Measurements from ENCODE around the gene CRIM1.

CRIM1 gene

GRCh38 chr2:36480028-36480427 lies 124.5 kb downstream of the CRIM1 start:
- TF ChIP-seq CTCF (IDR thresholded peaks at IDR 0.05; ENCODE audit: borderline replicate concordance, extremely low read depth, low read length, poor library complexity, severe bottlenecking) (no peak), EZH2 (IDR thresholded peaks at IDR 0.05; ENCODE audit: borderline replicate concordance, low read depth, low read length, severe bottlenecking) (no peak)
- H3K4me3 ChIP-seq (ENCODE audit: low read depth in 1 of 2, low read length in 2 of 2): no peak overlapping the region
- no peak overlapping the region for H3K4me2 ChIP-seq (ENCODE audit: insufficient read depth, low read length)
- H3K9ac ChIP-seq (ENCODE audit: low read depth, low read length): no peak overlapping the region
- no peak overlapping the region for H2AFZ ChIP-seq (ENCODE audit: low read depth, low read length)
- no peaks in the 10 kb centered on the region for H3K9me3 ChIP-seq (ENCODE audit: insufficient read depth, low read length, severe bottlenecking)
- H4K20me1 ChIP-seq (ENCODE audit: insufficient read depth, low read length): no peaks in the 10 kb centered on the region
- no peaks in the 10 kb centered on the region for H3K27me3 ChIP-seq (ENCODE audit: insufficient read depth, low read length, poor library complexity)
- no peak for ATAC-seq (ENCODE audit: insufficient read depth, low read depth)
- no peak for DNase-seq
- H3K4me1 ChIP-seq (ENCODE audit: insufficient read depth, low read length): no peaks in the 10 kb centered on the region
- H3K27ac ChIP-seq (ENCODE audit: low read length): no peak overlapping the region
- H3K79me2 ChIP-seq (ENCODE audit: insufficient read depth, low read length): no peaks in the 10 kb centered on the region
- H3K36me3 ChIP-seq (ENCODE audit: insufficient read depth, low read length): no peaks in the 10 kb centered on the region

DNA sequence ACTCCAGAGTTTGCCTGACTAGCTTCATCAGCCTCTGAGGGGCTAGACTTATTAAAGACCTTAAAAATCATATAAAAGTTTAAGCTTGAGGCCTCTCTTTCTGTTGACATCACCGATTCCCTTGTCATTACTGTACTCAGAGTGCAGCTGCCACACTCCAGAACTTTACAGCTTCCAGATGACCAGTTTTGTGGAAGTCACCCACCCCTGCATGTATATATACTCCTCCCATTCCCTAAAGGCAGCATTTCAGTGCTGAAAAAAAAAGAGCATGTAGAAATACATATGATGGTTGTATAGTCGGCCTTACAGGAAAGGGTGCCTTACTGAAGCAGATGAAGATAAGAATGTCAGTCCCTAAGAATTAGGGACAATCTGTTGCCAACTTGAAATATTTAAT lies 125.1 kb downstream of the CRIM1 start:
- H3K4me3 ChIP-seq (ENCODE audit: low read depth in 1 of 2, low read length in 2 of 2): no peak overlapping the region
- no peak for TF ChIP-seq CTCF (IDR thresholded peaks at IDR 0.05; ENCODE audit: borderline replicate concordance, extremely low read depth, low read length, poor library complexity, severe bottlenecking)
- no peak overlapping the region for H3K4me2 ChIP-seq (ENCODE audit: insufficient read depth, low read length)
- no peaks in the 10 kb centered on the region for H4K20me1 ChIP-seq (ENCODE audit: insufficient read depth, low read length)
- no peaks in the 10 kb centered on the region for H3K27me3 ChIP-seq (ENCODE audit: insufficient read depth, low read length, poor library complexity)
- H3K36me3 ChIP-seq (ENCODE audit: insufficient read depth, low read length): no peaks in the 10 kb centered on the region
- no peaks in the 10 kb centered on the region for H3K4me1 ChIP-seq (ENCODE audit: insufficient read depth, low read length)
- no peak overlapping the region for H2AFZ ChIP-seq (ENCODE audit: low read depth, low read length)
- H3K9ac ChIP-seq (ENCODE audit: low read depth, low read length): no peak overlapping the region
- DNase-seq: no peak
- no peaks in the 10 kb centered on the region for H3K79me2 ChIP-seq (ENCODE audit: insufficient read depth, low read length)
- H3K27ac ChIP-seq (ENCODE audit: low read length): no peak overlapping the region
- no peak for ATAC-seq (ENCODE audit: insufficient read depth, low read depth)
- no peaks in the 10 kb centered on the region for H3K9me3 ChIP-seq (ENCODE audit: insufficient read depth, low read length, severe bottlenecking)

GRCh38 chr2:36481709-36482108 lies 126.1 kb downstream of the CRIM1 start:
- TF ChIP-seq CTCF (IDR thresholded peaks at IDR 0.05; ENCODE audit: borderline replicate concordance, extremely low read depth, low read length, poor library complexity, severe bottlenecking) (no peak), EZH2 (IDR thresholded peaks at IDR 0.05; ENCODE audit: borderline replicate concordance, low read depth, low read length, severe bottlenecking) (no peak)
- H3K4me1 ChIP-seq (ENCODE audit: insufficient read depth, low read length): no peaks in the 10 kb centered on the region
- no peak overlapping the region for H3K4me3 ChIP-seq (ENCODE audit: low read depth in 1 of 2, low read length in 2 of 2)
- DNase-seq: no peak
- no peak overlapping the region for H3K4me2 ChIP-seq (ENCODE audit: insufficient read depth, low read length)
- no peak overlapping the region for H3K9ac ChIP-seq (ENCODE audit: low read depth, low read length)
- no peak overlapping the region for H2AFZ ChIP-seq (ENCODE audit: low read depth, low read length)
- H3K36me3 ChIP-seq (ENCODE audit: insufficient read depth, low read length): no peaks in the 10 kb centered on the region
- ATAC-seq (ENCODE audit: insufficient read depth, low read depth): no peak
- H4K20me1 ChIP-seq (ENCODE audit: insufficient read depth, low read length): no peaks in the 10 kb centered on the region
- no peaks in the 10 kb centered on the region for H3K27me3 ChIP-seq (ENCODE audit: insufficient read depth, low read length, poor library complexity)
- H3K27ac ChIP-seq (ENCODE audit: low read length): no peak overlapping the region
- H3K79me2 ChIP-seq (ENCODE audit: insufficient read depth, low read length): no peaks in the 10 kb centered on the region
- no peaks in the 10 kb centered on the region for H3K9me3 ChIP-seq (ENCODE audit: insufficient read depth, low read length, severe bottlenecking)

Data from DND-41 (cell line).